H1 (cell line): Measurements from ENCODE around the gene PARP1. TPM values are rescaled to one million over a fixed set of nuclear protein-coding genes. Genes with fewer than 3 reads are reported as not detected.

Source experiments
- CHD7 ChIP-seq: fragments of 300-600 bp; sonication (generic); IDR thresholded peaks from 2 replicates; pipeline ENCODE4 v1.7.1; 2012; ENCODE audit warnings: low read length, moderate library complexity, mild to moderate bottlenecking, inconsistent platforms; ENCODE audit not compliant: insufficient replicate concordance
- CREB1 ChIP-seq: IDR thresholded peaks from 2 replicates; pipeline ENCODE4 v1.6.1; 2012; ENCODE audit warnings: inconsistent platforms
- KDM1A ChIP-seq: fragments of 200-600, 300-600 bp; sonication (generic); IDR thresholded peaks from 2 replicates; pipeline ENCODE4 v1.7.1; 2016; ENCODE audit warnings: mild to moderate bottlenecking, low read length, borderline replicate concordance
- POLR2AphosphoS5 ChIP-seq: IDR thresholded peaks from 2 replicates; pipeline ENCODE4 v1.6.1; 2011; ENCODE audit warnings: low read depth, low read length
- SIN3A ChIP-seq, 2 experiments: IDR thresholded peaks in 1 of 2; conservative IDR thresholded peaks in 1 of 2; 2 replicates each; pipeline ENCODE4 v1.6.1; 2011 to 2012; ENCODE audit warnings: low read length in 2 of 2, improper control_type of control experiment in 1 of 2, low read depth in 1 of 2, mild to moderate bottlenecking in 1 of 2
- SIX5 ChIP-seq: IDR thresholded peaks from 2 replicates; pipeline ENCODE4 v1.6.1; 2011; ENCODE audit warnings: mild to moderate bottlenecking, low read depth, low read length
- TAF7 ChIP-seq: optimal IDR thresholded peaks from 2 replicates; pipeline ENCODE3; 2011; ENCODE audit warnings: low read depth, mild to moderate bottlenecking, inconsistent platforms, low read length, moderate library complexity, borderline replicate concordance
- TBP ChIP-seq: IDR thresholded peaks from 2 replicates; pipeline ENCODE4 v1.6.1; 2011; ENCODE audit warnings: low read depth, low read length, improper control_type of control experiment
- TCF12 ChIP-seq: IDR thresholded peaks from 2 replicates; pipeline ENCODE4 v1.6.1; 2011; ENCODE audit warnings: low read depth, mild to moderate bottlenecking, low read length
- YY1 ChIP-seq: IDR thresholded peaks from 2 replicates; pipeline ENCODE4 v1.6.1; 2011; ENCODE audit warnings: low read depth, mild to moderate bottlenecking, low read length
- ZNF274 ChIP-seq: IDR thresholded peaks from 2 replicates; pipeline ENCODE4 v1.7.0; 2012; ENCODE audit warnings: low read length, borderline replicate concordance; ENCODE audit errors: extremely low read depth
- polyA plus RNA-seq, 7 experiments: library from polyadenylated mRNA; depleted of rRNA in 3 of 7; stranded (reverse) in 5 of 7; unstranded in 2 of 7; fragments of >200 nt in 5 of 7; fragments of 200-250 nt in 2 of 7; gene quantifications; 1 replicate in 5 of 7; 2 replicates in 1 of 7; 4 replicates in 1 of 7; pipeline versions ENCODE4 v1.2.1 to v1.2.3, GENCODE V29; 2011 to 2013; ENCODE audit warnings: missing spikeins in 2 of 7, mixed read lengths in 2 of 7
- total RNA-seq: library from RNA; stranded (reverse); fragmentation: NEBNext Ultra II Directional; extraction: Animal tissue kit (Norgen Biotek cat#: 25700); gene quantifications from 2 replicates; pipeline ENCODE4 v1.2.1, GENCODE V29; 2021
- TF ChIP-seq, protein P1 (sequence below): IDR thresholded peaks from 2 replicates; pipeline ENCODE4 v1.6.1; 2011; ENCODE audit warnings: low read length, improper control_type of control experiment

Gene PARP1
- total and polyA plus RNA-seq, 2 of the 8 experiments (the other 6 are each of a cell fraction or from before 2014, with no cell fraction given), result 416 to 441 TPM

DNA sequence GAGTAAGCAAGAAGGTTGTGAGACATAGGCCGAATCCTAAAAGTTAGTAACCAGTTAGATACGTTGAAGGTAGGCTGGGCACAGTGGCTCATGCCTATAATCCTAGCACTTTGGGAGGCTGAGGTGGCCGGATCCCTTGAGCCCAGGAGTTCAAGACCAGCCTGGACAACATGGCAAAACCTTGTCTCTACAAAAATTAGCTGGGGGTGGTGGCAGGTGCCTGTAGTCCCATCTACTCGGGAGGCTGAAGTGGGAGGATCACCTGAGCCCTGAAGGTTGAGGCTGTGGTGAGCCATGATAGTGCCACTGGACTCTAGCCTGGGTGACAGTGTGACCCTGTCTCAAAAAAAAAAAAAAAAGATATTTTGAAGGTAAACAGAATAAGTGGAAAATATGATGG is 1.5 kb upstream of the PARP1 start (continued):
- TF ChIP-seq CHD7, result no peak
- TF ChIP-seq SIX5, result no peak
- no peak for TF ChIP-seq TAF7
- no peak for TF ChIP-seq SIN3A (conservative IDR thresholded peaks at IDR 0.05 in 1 of 2, IDR thresholded peaks at IDR 0.05 in 1 of 2; ENCODE audit: low read depth in 1 of 2, low read length in 2 of 2)
- TF ChIP-seq TCF12, result no peak
- TF ChIP-seq POLR2AphosphoS5, result no peak
- TF ChIP-seq CREB1, result no peak
- TF ChIP-seq YY1, result no peak
- TF ChIP-seq KDM1A, result no peak
- no peak for TF ChIP-seq ZNF274
- TF ChIP-seq, protein P1, sequence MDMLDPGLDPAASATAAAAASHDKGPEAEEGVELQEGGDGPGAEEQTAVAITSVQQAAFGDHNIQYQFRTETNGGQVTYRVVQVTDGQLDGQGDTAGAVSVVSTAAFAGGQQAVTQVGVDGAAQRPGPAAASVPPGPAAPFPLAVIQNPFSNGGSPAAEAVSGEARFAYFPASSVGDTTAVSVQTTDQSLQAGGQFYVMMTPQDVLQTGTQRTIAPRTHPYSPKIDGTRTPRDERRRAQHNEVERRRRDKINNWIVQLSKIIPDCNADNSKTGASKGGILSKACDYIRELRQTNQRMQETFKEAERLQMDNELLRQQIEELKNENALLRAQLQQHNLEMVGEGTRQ, result no peak
- no peak for TF ChIP-seq TBP
